ENCODE data around the gene SCLT1.
A peak's percentile ranks its signal among the peaks of the same experiment; 100 is the strongest.
"Not testable (repeated sequence)": the region's sequence is repeated elsewhere in the genome, so short reads cannot be mapped to it uniquely, and the experiment has no call there.

The SCLT1 gene

GRCh38 chr4:129093191-129093920, at the start of gene SCLT1:
SCLT1 (minus strand) TSS chr4:129093539; CDS start chr4:129093103, 436 bp downstream.
- peak; percentile 96 for DNase-seq

- no peak for DNase-seq
Observed at GRCh38 chr4:129140521-129140920, 47.2 kb upstream of the SCLT1 start.

- DNase-seq: no peak
Observed at GRCh38 chr4:129138810-129139496, 45.6 kb upstream of the SCLT1 start.

GRCh38 chr4:129136433-129136832, 43.1 kb upstream of the SCLT1 start:
- no peak for DNase-seq

GRCh38 chr4:129131343-129131742, 38.0 kb upstream of the SCLT1 start:
- DNase-seq: no peak

GRCh38 chr4:129129143-129129542, 35.8 kb upstream of the SCLT1 start:
- no peak for DNase-seq

GRCh38 chr4:129126614-129127013, 33.3 kb upstream of the SCLT1 start:
- not testable (repeated sequence) for DNase-seq

- DNase-seq: no peak
Observed at GRCh38 chr4:129117705-129118104, 24.4 kb upstream of the SCLT1 start.

GRCh38 chr4:129113919-129114318, 20.6 kb upstream of the SCLT1 start:
- no peak for DNase-seq

- DNase-seq: no peak
Observed at GRCh38 chr4:129113434-129113833, 20.1 kb upstream of the SCLT1 start.

GRCh38 chr4:129111919-129112318, 18.6 kb upstream of the SCLT1 start:
- DNase-seq: no peak

GRCh38 chr4:129110931-129111330, 17.6 kb upstream of the SCLT1 start:
- DNase-seq: no peak

- DNase-seq: no peak
Observed at GRCh38 chr4:129109965-129110824, 16.9 kb upstream of the SCLT1 start.

- DNase-seq: no peak
Observed at GRCh38 chr4:129098531-129099001, 5.2 kb upstream of the SCLT1 start.

GRCh38 chr4:129095811-129096454, 2.6 kb upstream of the SCLT1 start, which contains the start of gene C4orf33:
C4orf33 (plus strand) TSS chr4:129096152; CDS start chr4:129102611, 6,459 bp downstream.
- DNase-seq: peak; percentile 76

GRCh38 chr4:129094347-129094746, 1.0 kb upstream of the SCLT1 start:
- DNase-seq: no peak

- DNase-seq: no peak
Observed at GRCh38 chr4:129092631-129093190, 628 bp downstream of the SCLT1 start.

- no peak for DNase-seq
Observed at GRCh38 chr4:129087516-129087915, 5.8 kb downstream of the SCLT1 start.

- DNase-seq: no peak
Observed at GRCh38 chr4:129085472-129085871, 7.9 kb downstream of the SCLT1 start.

GRCh38 chr4:129082302-129082701, 11.0 kb downstream of the SCLT1 start:
- no peak for DNase-seq

GRCh38 chr4:129080129-129080528, 13.2 kb downstream of the SCLT1 start:
- DNase-seq: no peak

- no peak for DNase-seq
Observed at GRCh38 chr4:129077326-129077725, 16.0 kb downstream of the SCLT1 start.
